ENCODE measurements around the gene KCNQ5. TPM values are rescaled to one million over a fixed set of nuclear protein-coding genes. Genes with fewer than 3 reads are reported as not detected.

Gene KCNQ5
- total RNA-seq, 1 donor from 2014 or later: not detected

DNA sequence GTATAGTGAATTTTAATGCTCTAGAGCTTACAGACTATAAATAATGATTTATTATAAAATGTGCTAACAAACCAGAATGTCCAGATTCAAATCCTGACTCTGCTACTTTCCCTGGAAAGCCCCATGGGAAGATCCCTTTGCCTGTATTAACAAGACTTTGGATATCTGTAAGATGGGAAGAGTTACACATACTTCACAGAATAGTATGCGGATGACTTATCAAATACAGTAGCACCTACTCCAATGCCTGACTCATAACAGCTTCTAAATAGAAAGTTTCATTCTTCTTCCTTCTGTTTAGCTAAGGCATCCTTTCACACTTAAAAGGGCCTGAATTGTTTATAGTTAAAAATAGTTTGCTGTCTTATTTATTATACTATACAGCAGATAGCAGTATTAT, 166.3 kb downstream of the KCNQ5 start:
- peaks cover 8% of the 10 kb centered on the region for H3K4me1 Mint-ChIP-seq
- Histone ChIP-seq H3K9me3 (ENCODE audit: low read depth) (no peaks in the 10 kb centered on the region), H3K27me3 (no peaks in the 10 kb centered on the region), H3F3A (ENCODE audit: low read depth) (no peaks in the 10 kb centered on the region), H3K4me2 (no peak overlapping the region), H3K79me2 (ENCODE audit: low read depth) (no peaks in the 10 kb centered on the region), H3K4me3 (no peak overlapping the region), H3K9ac (no peak overlapping the region), H3K27ac (no peak overlapping the region), H3K36me3 (no peaks in the 10 kb centered on the region), H2AFZ (replicated peaks) (no peak overlapping the region), H4K20me1 (ENCODE audit: low read depth) (no peaks in the 10 kb centered on the region), H3K4me1 (no peaks in the 10 kb centered on the region)
- no peak overlapping the region for H3K27ac Mint-ChIP-seq
- H3K4me3 Mint-ChIP-seq: no peak overlapping the region
- no peaks in the 10 kb centered on the region for H3K9me3 Mint-ChIP-seq
- TF ChIP-seq EZH2phosphoT487 (IDR thresholded peaks at IDR 0.05) (no peak), EZH2 (IDR thresholded peaks at IDR 0.05) (no peak), CTCF (IDR thresholded peaks at IDR 0.05) (no peak)
- no peak for DNase-seq (ENCODE audit: low spot score)
- H3K36me3 Mint-ChIP-seq: no peaks in the 10 kb centered on the region
- no peaks in the 10 kb centered on the region for H3K27me3 Mint-ChIP-seq (ENCODE audit: insufficient read depth, low read depth)

DNA sequence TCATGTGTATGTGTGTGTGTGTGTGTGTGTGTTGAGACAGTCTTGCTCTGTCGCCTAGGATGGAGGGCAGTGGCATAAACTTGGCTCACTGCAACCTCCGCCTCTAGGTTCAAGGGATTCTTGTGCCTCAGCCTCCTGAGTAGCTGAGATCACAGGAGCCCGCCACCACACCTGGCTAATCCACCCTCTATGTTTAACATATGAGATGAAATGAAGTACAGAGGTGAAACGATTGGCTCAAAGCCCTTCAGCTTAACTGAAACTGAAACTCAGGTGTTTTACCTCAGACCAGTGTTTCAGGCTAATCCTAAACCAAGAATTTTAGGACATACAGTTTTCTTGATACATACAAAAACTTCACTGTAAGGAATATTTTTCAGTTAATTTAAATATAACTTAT, 167.3 kb downstream of the KCNQ5 start:
- Histone ChIP-seq H2AFZ (replicated peaks) (no peak overlapping the region), H4K20me1 (ENCODE audit: low read depth) (no peaks in the 10 kb centered on the region), H3K4me1 (no peaks in the 10 kb centered on the region), H3K4me3 (no peak overlapping the region), H3K9ac (no peak overlapping the region), H3K27me3 (no peaks in the 10 kb centered on the region), H3F3A (ENCODE audit: low read depth) (no peaks in the 10 kb centered on the region), H3K27ac (no peak overlapping the region), H3K36me3 (no peaks in the 10 kb centered on the region), H3K79me2 (ENCODE audit: low read depth) (no peaks in the 10 kb centered on the region), H3K4me2 (no peak overlapping the region), H3K9me3 (ENCODE audit: low read depth) (no peaks in the 10 kb centered on the region)
- no peak for TF ChIP-seq EZH2 (IDR thresholded peaks at IDR 0.05)
- no peak for TF ChIP-seq EZH2phosphoT487 (IDR thresholded peaks at IDR 0.05)
- no peak for TF ChIP-seq CTCF (IDR thresholded peaks at IDR 0.05)
- H3K36me3 Mint-ChIP-seq: no peaks in the 10 kb centered on the region
- no peak for DNase-seq (ENCODE audit: low spot score)
- peaks cover 8% of the 10 kb centered on the region for H3K4me1 Mint-ChIP-seq
- H3K9me3 Mint-ChIP-seq: no peaks in the 10 kb centered on the region
- H3K27me3 Mint-ChIP-seq (ENCODE audit: insufficient read depth, low read depth): no peaks in the 10 kb centered on the region
- no peak overlapping the region for H3K4me3 Mint-ChIP-seq
- no peak overlapping the region for H3K27ac Mint-ChIP-seq

GRCh38 chr6:72792692-72793091, 170.8 kb downstream of the KCNQ5 start:
- H3K4me3 Mint-ChIP-seq: no peak overlapping the region
- no peaks in the 10 kb centered on the region for H3K9me3 Mint-ChIP-seq
- Histone ChIP-seq H3K79me2 (ENCODE audit: low read depth) (no peaks in the 10 kb centered on the region), H3K27me3 (no peaks in the 10 kb centered on the region), H3K4me3 (no peak overlapping the region), H3F3A (ENCODE audit: low read depth) (no peaks in the 10 kb centered on the region), H2AFZ (replicated peaks) (no peak overlapping the region), H3K4me1 (no peaks in the 10 kb centered on the region), H3K27ac (no peak overlapping the region), H3K9ac (no peak overlapping the region), H3K4me2 (no peak overlapping the region), H4K20me1 (ENCODE audit: low read depth) (no peaks in the 10 kb centered on the region), H3K36me3 (no peaks in the 10 kb centered on the region), H3K9me3 (ENCODE audit: low read depth) (no peaks in the 10 kb centered on the region)
- no peaks in the 10 kb centered on the region for H3K36me3 Mint-ChIP-seq
- no peak for DNase-seq (ENCODE audit: low spot score)
- no peaks in the 10 kb centered on the region for H3K27me3 Mint-ChIP-seq (ENCODE audit: insufficient read depth, low read depth)
- H3K4me1 Mint-ChIP-seq: peaks cover 3% of the 10 kb centered on the region
- no peak for TF ChIP-seq EZH2phosphoT487 (IDR thresholded peaks at IDR 0.05)
- no peak for TF ChIP-seq EZH2 (IDR thresholded peaks at IDR 0.05)
- TF ChIP-seq CTCF (IDR thresholded peaks at IDR 0.05): no peak
- no peak overlapping the region for H3K27ac Mint-ChIP-seq
